ENCODE data around the gene SMG6. TPM values are rescaled to one million over a fixed set of nuclear protein-coding genes. Genes with fewer than 3 reads are reported as not detected.

SMG6 gene
- total and polyA plus RNA-seq, 2 of the 4 experiments (the other 2 are of a cell fraction): 16.3 to 30.3 TPM

DNA sequence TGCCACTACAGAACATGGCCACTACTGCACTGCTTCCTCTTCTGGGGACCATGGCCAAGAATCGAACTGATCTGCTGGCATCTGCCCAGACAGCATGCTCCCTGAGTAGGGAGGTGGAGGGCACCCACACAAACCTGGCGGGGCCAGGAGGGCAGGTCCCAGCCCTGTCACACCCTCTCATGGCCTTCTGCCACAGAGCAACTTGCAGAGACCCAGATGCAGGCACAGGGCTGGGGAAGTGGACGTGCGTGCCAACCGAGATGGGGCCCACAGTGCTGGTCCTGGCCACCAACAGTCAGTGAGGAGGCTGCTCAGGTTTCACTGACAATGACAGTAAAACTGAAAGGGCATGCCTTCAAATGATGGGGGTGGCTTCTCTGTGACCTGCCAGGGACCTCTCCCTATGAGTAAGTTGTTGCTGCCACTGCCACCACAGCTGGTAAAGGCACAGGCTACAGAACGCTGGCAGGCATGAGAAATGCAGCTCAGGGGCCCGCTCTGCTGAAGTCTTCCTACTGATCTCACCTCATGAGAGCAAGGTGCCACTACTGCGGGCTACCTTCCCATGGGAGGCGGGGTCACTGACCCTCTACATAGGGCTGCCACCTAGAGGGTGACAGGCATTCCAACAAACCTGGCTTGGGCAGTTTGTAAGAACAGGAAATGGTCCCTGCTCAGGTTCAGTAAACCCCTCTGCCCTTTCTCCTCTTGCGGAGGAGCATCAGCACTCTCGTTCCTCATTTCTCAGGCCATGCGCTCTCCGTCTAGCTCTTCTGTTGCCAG is 233.2 kb downstream of the SMG6 start:
- H3K23ac ChIP-seq (ENCODE audit: low read depth, low read length): peak overlapping the region; percentile 99
- 82% methylated on average over 4 of the region's 13 CpGs; no CpG with 5 or more reads in 1 of the 2 experiments for WGBS, 2 experiments (ENCODE audit: extremely low coverage in 2 of 2, insufficient read length in 1 of 2)
- H4K91ac ChIP-seq (ENCODE audit: insufficient read depth, low read depth, low read length): peak overlapping the region; percentile 100
- dilution Hi-C loops (cut with HindIII; ENCODE audit: low sequenced_read_pairs, unreplicated experiment): no loop called here
- H3K4me2 ChIP-seq (ENCODE audit: low read depth, low read length): no peak overlapping the region
- ChIA-PET CTCF (no interaction called here), POLR2A (ENCODE audit: unreplicated experiment) (no interaction called here)
- H2AK5ac ChIP-seq (ENCODE audit: low read depth, low read length): peak overlapping the region; percentile 100
- in situ Hi-C loops (cut with MboI; ENCODE audit: low sequenced_read_pairs): no loop called here
- DNase-seq (no peak), ATAC-seq (ENCODE audit: low read depth) (no peak)
- H3K9me1 ChIP-seq (ENCODE audit: insufficient read depth, low read length): peaks cover 48% of the 10 kb centered on the region
- TF ChIP-seq CHD1 (IDR thresholded peaks at IDR 0.05; ENCODE audit: low read depth, low read length): 0 out of 2 replicates have a peak, but pooled peaks have one; percentile 80
- TF ChIP-seq, protein P1, sequence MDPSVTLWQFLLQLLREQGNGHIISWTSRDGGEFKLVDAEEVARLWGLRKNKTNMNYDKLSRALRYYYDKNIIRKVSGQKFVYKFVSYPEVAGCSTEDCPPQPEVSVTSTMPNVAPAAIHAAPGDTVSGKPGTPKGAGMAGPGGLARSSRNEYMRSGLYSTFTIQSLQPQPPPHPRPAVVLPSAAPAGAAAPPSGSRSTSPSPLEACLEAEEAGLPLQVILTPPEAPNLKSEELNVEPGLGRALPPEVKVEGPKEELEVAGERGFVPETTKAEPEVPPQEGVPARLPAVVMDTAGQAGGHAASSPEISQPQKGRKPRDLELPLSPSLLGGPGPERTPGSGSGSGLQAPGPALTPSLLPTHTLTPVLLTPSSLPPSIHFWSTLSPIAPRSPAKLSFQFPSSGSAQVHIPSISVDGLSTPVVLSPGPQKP (IDR thresholded peaks at IDR 0.05; ENCODE audit: borderline replicate concordance, low read depth, low read length): no peak
- no peak for TF ChIP-seq MAFK (IDR thresholded peaks at IDR 0.05; ENCODE audit: low read depth, low read length)
- TF ChIP-seq POLR2A (IDR thresholded peaks at IDR 0.05; ENCODE audit: low read depth, low read length): 0 out of 2 replicates have a peak, but pooled peaks have one; percentile 20
- no peak for TF ChIP-seq FOS (IDR thresholded peaks at IDR 0.05; ENCODE audit: low read depth, low read length)
- H2BK5ac ChIP-seq (ENCODE audit: low read depth, low read length, poor library complexity, severe bottlenecking): peak overlapping the region; percentile 94
- peak overlapping the region; percentile 100 for H3K4ac ChIP-seq (ENCODE audit: low read depth, low read length)
- peak overlapping the region; percentile 90; the same call in 1 of the 2 replicates for H3K56ac ChIP-seq (ENCODE audit: extremely low read depth, insufficient read depth, low read length)
- no peaks in the 10 kb centered on the region for H3K9me3 ChIP-seq (ENCODE audit: control insufficient read depth, insufficient read depth, low read length)
- no peaks in the 10 kb centered on the region for H4K20me1 ChIP-seq (ENCODE audit: insufficient read depth, low read length)
- peak overlapping the region; percentile 90 to 99 for H4K8ac ChIP-seq (ENCODE audit: low read depth in 2 of 2, low read length in 2 of 2)
- peaks cover 12% of the 10 kb centered on the region for H3K36me3 ChIP-seq (ENCODE audit: control insufficient read depth, insufficient read depth, low read length)
- peak overlapping the region; percentile 97 for H2BK20ac ChIP-seq (ENCODE audit: low read depth, low read length)
- H2BK15ac ChIP-seq (ENCODE audit: low read depth, low read length): peak overlapping the region; percentile 100
- no peak overlapping the region for H3K4me3 ChIP-seq (ENCODE audit: insufficient read depth, low read depth, low read length)
- H3K18ac ChIP-seq (ENCODE audit: low read depth, low read length): peak overlapping the region; percentile 93
- peak overlapping the region; percentile 90 for H4K5ac ChIP-seq (ENCODE audit: low read depth, low read length)
- H3K9ac ChIP-seq (ENCODE audit: low read depth, low read length): peak overlapping the region; percentile 45
- peak overlapping the region; percentile 93 for H3K27ac ChIP-seq (ENCODE audit: insufficient read depth, low read length)
- H3K27me3 ChIP-seq (ENCODE audit: control insufficient read depth, insufficient read depth, low read length): no peaks in the 10 kb centered on the region
- peak overlapping the region; percentile 99 for H2BK120ac ChIP-seq (ENCODE audit: low read depth, low read length)
- H2AFZ ChIP-seq (replicated peaks; ENCODE audit: low read length, poor library complexity): no peak overlapping the region
- BruUV-seq (replicated peaks): no TSS peak
- H2AK9ac ChIP-seq (replicated peaks; ENCODE audit: low read depth, low read length, poor library complexity): peak overlapping the region; percentile 98
- intact Hi-C loops (cut with micrococcal nuclease): no loop called here
- H3K79me1 ChIP-seq (ENCODE audit: low read depth in 1 of 2, low read length in 2 of 2): peaks cover 33 to 63% of the 10 kb centered on the region in 2 experiments
- H3K14ac ChIP-seq (replicated peaks; ENCODE audit: low read depth, low read length): peak overlapping the region; percentile 99
- H3K4me1 ChIP-seq (ENCODE audit: control insufficient read depth, insufficient read depth, low read length): peaks cover 60% of the 10 kb centered on the region
